ENCODE measurements around the gene APBA3.

Gene APBA3

GRCh38 chr19:3769494-3769893 is 8.0 kb upstream of the APBA3 start:
- H3K36me3 ChIP-seq (ENCODE audit: control insufficient read depth in 2 of 2, insufficient read depth in 1 of 2, low read length in 2 of 2), result peaks cover 0 to 21% of the 10 kb centered on the region in 2 experiments; a peak in 2 of 3 replicates
- no peaks in the 10 kb centered on the region for H3K9me3 ChIP-seq (ENCODE audit: control insufficient read depth, insufficient read depth, low read depth, low read length)
- H3K4me1 ChIP-seq (ENCODE audit: control insufficient read depth, insufficient read depth, low read length), result no peaks in the 10 kb centered on the region
- TF ChIP-seq ZNF514 (tag by site-specific recombination; IDR thresholded peaks at IDR 0.05) (no peak), HOXD13 (CRISPR knock-in tag; IDR thresholded peaks at IDR 0.05; ENCODE audit: borderline replicate concordance) (no peak), ZNF362 (tag by site-specific recombination; IDR thresholded peaks at IDR 0.05) (no peak), ZSCAN4 (tag by site-specific recombination; IDR thresholded peaks at IDR 0.05) (no peak), MEIS1 (CRISPR knock-in tag; IDR thresholded peaks at IDR 0.05; ENCODE audit: borderline replicate concordance) (no peak), REST (tag by site-specific recombination; IDR thresholded peaks at IDR 0.05) (no peak), ZNF433 (tag by site-specific recombination; IDR thresholded peaks at IDR 0.05; ENCODE audit: low read depth) (no peak), ZNF175 (tag by site-specific recombination; IDR thresholded peaks at IDR 0.05) (no peak), ZNF174 (tag by site-specific recombination; IDR thresholded peaks at IDR 0.05) (no peak), ZNF776 (tag by site-specific recombination; IDR thresholded peaks at IDR 0.05; ENCODE audit: borderline replicate concordance) (no peak), SALL2 (tag by site-specific recombination; IDR thresholded peaks at IDR 0.05; ENCODE audit: borderline replicate concordance) (no peak), ZBTB11 (tag by site-specific recombination; conservative IDR thresholded peaks at IDR 0.05; ENCODE audit: low read depth) (no peak), ZFP3 (tag by site-specific recombination; IDR thresholded peaks at IDR 0.05; ENCODE audit: low read depth) (no peak), GLIS2 (tag by site-specific recombination; IDR thresholded peaks at IDR 0.05) (no peak), ZNF148 (tag by site-specific recombination; IDR thresholded peaks at IDR 0.05; ENCODE audit: borderline replicate concordance) (no peak), INSM2 (tag by site-specific recombination; IDR thresholded peaks at IDR 0.05) (no peak)
- H3K4me3 ChIP-seq (ENCODE audit: low read depth, low read length), result no peak overlapping the region
- ChIA-PET POLR2A (interaction anchor here (1.0 to 1.4 kb wide), 2 partner anchors 11 to 262 kb away, joined by 5 to 6 read pairs; no protein-coding TSS in a partner anchor), CTCF (interaction anchor here (0.6 kb wide), 1 partner anchor 30 kb away, joined by 4 read pairs; no protein-coding TSS in a partner anchor)
- H3K27ac ChIP-seq (ENCODE audit: extremely low read depth, low read depth, low read length), result no peak overlapping the region

Data from HEK293 (cell line).